ENCODE data around the gene ZNF483.
A peak's percentile ranks its signal among the peaks of the same experiment; 100 is the strongest.

The ZNF483 gene

DNA sequence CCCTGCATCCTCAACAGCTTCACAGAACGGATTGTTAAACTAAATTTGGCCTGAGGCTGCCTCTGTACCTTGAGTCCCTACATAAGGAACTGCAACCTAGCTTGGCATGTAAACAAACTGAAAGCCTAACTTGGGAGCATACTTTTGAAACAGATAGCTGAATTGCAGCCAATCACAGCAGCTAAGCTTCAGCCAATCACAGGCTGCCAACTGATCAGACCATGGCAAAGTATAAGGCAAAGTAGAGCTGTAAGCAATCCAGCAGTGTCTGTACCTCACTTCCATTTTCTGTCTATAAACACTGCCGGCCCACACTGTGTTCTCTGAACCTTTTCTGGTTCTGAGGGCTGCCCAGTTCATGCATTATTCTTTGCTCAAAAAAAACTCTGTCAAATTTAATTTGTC lies 8.9 kb upstream of the ZNF483 start:
- no peak overlapping the region for H3K4me3 ChIP-seq (ENCODE audit: low read depth, low read length)
- TF ChIP-seq, protein P1, sequence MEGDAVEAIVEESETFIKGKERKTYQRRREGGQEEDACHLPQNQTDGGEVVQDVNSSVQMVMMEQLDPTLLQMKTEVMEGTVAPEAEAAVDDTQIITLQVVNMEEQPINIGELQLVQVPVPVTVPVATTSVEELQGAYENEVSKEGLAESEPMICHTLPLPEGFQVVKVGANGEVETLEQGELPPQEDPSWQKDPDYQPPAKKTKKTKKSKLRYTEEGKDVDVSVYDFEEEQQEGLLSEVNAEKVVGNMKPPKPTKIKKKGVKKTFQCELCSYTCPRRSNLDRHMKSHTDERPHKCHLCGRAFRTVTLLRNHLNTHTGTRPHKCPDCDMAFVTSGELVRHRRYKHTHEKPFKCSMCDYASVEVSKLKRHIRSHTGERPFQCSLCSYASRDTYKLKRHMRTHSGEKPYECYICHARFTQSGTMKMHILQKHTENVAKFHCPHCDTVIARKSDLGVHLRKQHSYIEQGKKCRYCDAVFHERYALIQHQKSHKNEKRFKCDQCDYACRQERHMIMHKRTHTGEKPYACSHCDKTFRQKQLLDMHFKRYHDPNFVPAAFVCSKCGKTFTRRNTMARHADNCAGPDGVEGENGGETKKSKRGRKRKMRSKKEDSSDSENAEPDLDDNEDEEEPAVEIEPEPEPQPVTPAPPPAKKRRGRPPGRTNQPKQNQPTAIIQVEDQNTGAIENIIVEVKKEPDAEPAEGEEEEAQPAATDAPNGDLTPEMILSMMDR (IDR thresholded peaks at IDR 0.05; ENCODE audit: low read depth, low read length): no peak

DNA sequence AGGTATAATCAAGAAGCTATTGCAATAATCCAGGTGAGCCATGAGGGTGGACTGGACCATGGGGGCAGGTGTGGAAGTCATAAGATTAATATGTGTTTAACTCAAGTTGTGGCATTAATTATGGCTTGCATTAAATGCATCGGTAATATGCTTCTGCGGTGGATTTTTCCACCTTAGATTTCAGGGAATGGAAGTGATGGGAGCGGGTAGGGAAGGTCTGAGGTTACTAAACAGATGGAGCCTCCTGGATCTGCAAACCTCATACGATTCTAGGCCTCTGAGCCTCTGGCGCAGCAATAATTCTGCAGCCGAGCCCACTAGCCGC lies 286 bp upstream of the ZNF483 start:
- peak overlapping the region; percentile 80 for H3K4me3 ChIP-seq (ENCODE audit: low read depth, low read length)

DNA sequence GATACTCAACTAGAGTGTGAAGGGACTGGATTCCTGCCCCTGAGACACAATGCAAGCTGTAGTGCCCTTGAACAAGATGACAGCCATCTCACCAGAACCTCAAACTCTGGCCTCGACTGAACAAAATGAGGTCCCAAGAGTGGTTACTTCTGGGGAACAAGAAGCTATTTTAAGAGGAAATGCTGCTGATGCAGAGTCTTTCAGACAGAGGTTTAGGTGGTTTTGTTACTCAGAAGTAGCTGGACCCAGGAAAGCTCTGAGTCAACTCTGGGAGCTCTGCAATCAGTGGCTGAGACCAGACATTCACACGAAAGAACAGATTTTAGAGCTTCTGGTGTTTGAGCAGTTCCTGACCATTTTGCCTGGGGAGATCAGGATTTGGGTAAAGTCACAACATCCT lies 2.4 kb downstream of the ZNF483 start:
- TF ChIP-seq, protein P1 (IDR thresholded peaks at IDR 0.05; ENCODE audit: low read depth, low read length): no peak
- H3K4me3 ChIP-seq (ENCODE audit: low read depth, low read length): no peak overlapping the region

More for the DNA sequence above, 286 bp upstream of the ZNF483 start:
- TF ChIP-seq, protein P1 (IDR thresholded peaks at IDR 0.05; ENCODE audit: low read depth, low read length): no peak

GRCh38 chr9:111529787-111530186 lies 4.8 kb downstream of the ZNF483 start:
- no peak overlapping the region for H3K4me3 ChIP-seq (ENCODE audit: low read depth, low read length)

GRCh38 chr9:111531716-111532115 lies 6.7 kb downstream of the ZNF483 start:
- H3K4me3 ChIP-seq (ENCODE audit: low read depth, low read length): no peak overlapping the region
- TF ChIP-seq, protein P1 (IDR thresholded peaks at IDR 0.05; ENCODE audit: low read depth, low read length): no peak

More at GRCh38 chr9:111529787-111530186, 4.8 kb downstream of the ZNF483 start:
- TF ChIP-seq, protein P1 (IDR thresholded peaks at IDR 0.05; ENCODE audit: low read depth, low read length): no peak

GRCh38 chr9:111533099-111533790 lies 8.3 kb downstream of the ZNF483 start:
- TF ChIP-seq, protein P1 (IDR thresholded peaks at IDR 0.05; ENCODE audit: low read depth, low read length): no peak
- H3K4me3 ChIP-seq (ENCODE audit: low read depth, low read length): no peak overlapping the region

DNA sequence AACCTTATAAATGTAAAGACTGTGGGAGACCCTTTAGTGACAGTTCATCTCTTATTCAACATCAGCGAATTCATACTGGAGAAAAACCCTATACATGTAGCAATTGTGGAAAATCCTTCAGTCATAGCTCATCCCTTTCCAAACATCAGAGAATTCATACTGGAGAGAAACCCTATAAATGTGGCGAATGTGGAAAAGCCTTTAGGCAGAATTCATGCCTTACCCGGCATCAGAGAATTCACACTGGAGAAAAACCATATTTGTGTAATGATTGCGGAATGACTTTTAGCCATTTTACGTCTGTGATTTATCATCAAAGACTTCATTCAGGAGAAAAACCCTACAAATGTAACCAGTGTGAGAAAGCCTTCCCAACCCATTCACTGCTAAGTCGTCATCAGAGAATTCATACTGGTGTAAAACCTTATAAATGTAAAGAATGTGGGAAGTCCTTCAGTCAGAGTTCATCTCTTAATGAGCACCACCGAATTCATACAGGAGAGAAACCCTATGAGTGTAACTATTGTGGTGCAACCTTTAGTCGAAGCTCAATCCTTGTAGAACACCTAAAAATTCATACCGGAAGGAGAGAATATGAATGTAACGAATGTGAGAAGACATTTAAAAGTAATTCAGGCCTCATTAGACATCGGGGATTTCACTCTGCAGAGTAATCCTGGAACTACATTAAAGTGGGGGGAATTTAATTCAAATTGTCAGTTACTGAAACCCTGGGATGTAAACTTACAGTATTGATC lies 17.7 kb downstream of the ZNF483 start:
- TF ChIP-seq, protein P1 (IDR thresholded peaks at IDR 0.05; ENCODE audit: low read depth, low read length): no peak
- no peak overlapping the region for H3K4me3 ChIP-seq (ENCODE audit: low read depth, low read length)

All from WI38 (cell line).